GM12878 (cell line): ENCODE results near the gene CCDC3. TPM values are rescaled to one million over a fixed set of nuclear protein-coding genes. Genes with fewer than 3 reads are reported as not detected.

Experiments used
- ATAC-seq: fragments of 200-7000 bp; cut with Tn5 transposase; 3 replicates; pipeline ENCODE4 v1.9.1; 2020; ENCODE audit warnings: mild to moderate bottlenecking, moderate library complexity
- BruUV-seq: library from RNA; stranded (reverse); fragments of 400-500 nt; replicated peaks from 2 replicates; lab custom pipeline; 2021; lab: Mats Ljungman, UMichigan
- CTCF ChIA-PET: fragments of 300-600 bp; sonication (Branson Sonifier 250); formaldehyde crosslinking; extraction: SDS; loops from one replicate; lab custom pipeline; 2021; ENCODE audit warnings: inconsistent platforms; lab: Yijun Ruan, JAX
- POLR2A ChIA-PET: fragments of 350-600 bp; formaldehyde crosslinking; extraction: SDS; loops from one replicate; lab custom pipeline; 2021; ENCODE audit warnings: inconsistent platforms; lab: Charles Lee
- RAD21 ChIA-PET: fragments of 300-600 bp; sonication (Branson Sonifier 250); formaldehyde crosslinking; loops from one replicate; lab custom pipeline; 2023; ENCODE audit warnings: antibody characterized with exemption; ENCODE audit not compliant: unreplicated experiment; lab: Charles Lee
- SMC1A ChIA-PET: fragments of 300-600 bp; sonication (Branson Sonifier 250); formaldehyde crosslinking; loops from one replicate; lab custom pipeline; 2023; ENCODE audit not compliant: unreplicated experiment, uncharacterized antibody; lab: Charles Lee
- DNase-seq: peaks from one replicate; pipeline ENCODE4 v3.0.0-alpha.2; 2011; ENCODE audit warnings: low read depth, low spot score
- FAIRE-seq: peaks from 3 replicates; lab custom pipeline; 2011; peaks lifted over from hg19 to GRCh38; lab: Jason Lieb, UNC
- H2AFZ ChIP-seq: 2 replicates; pipeline ENCODE4 v1.6.0; 2011; ENCODE audit warnings: low read depth, low read length, control low read depth; ENCODE audit not compliant: control insufficient read depth
- H3K27ac ChIP-seq: 2 replicates; pipeline ENCODE4 v1.5.1; 2011; ENCODE audit warnings: control low read depth; ENCODE audit not compliant: control insufficient read depth, insufficient read depth
- H3K27me3 ChIP-seq, 2 experiments: replicated peaks in 1 of 2; 2 replicates each; pipeline versions ENCODE4 v1.6.0 to v1.6.1; 2011; ENCODE audit warnings: low read length in 1 of 2; ENCODE audit not compliant: control insufficient read depth in 2 of 2, insufficient read depth in 2 of 2
- H3K36me3 ChIP-seq, 2 experiments: 2 replicates each; pipeline ENCODE4 v1.5.1; 2011; ENCODE audit warnings: low read length in 1 of 2; ENCODE audit not compliant: control insufficient read depth in 2 of 2, insufficient read depth in 2 of 2
- H3K4me1 ChIP-seq: 2 replicates; pipeline ENCODE4 v1.6.1; 2011; ENCODE audit warnings: mild to moderate bottlenecking, low read length, moderate library complexity, mixed read lengths; ENCODE audit not compliant: control insufficient read depth, insufficient read depth
- H3K4me2 ChIP-seq: 2 replicates; pipeline ENCODE4 v1.6.0; 2011; ENCODE audit warnings: control low read depth; ENCODE audit not compliant: control insufficient read depth, insufficient read depth
- H3K4me3 ChIP-seq: fragments of 200-600 bp; sonication (generic); 2 replicates; pipeline ENCODE4 v1.5.1; 2016
- H3K79me2 ChIP-seq: 2 replicates; pipeline ENCODE4 v1.6.0; 2011; ENCODE audit warnings: low read length; ENCODE audit not compliant: control insufficient read depth, insufficient read depth
- H3K9ac ChIP-seq: 2 replicates; pipeline ENCODE4 v1.8.0; 2011; ENCODE audit warnings: low read length, control low read depth, mixed read lengths; ENCODE audit not compliant: control insufficient read depth, insufficient read depth
- H3K9me3 ChIP-seq: replicated peaks from 3 replicates; pipeline ENCODE4 v1.5.1; 2011; ENCODE audit warnings: mild to moderate bottlenecking, low read length; ENCODE audit not compliant: control insufficient read depth, insufficient read depth
- H4K20me1 ChIP-seq: 2 replicates; pipeline ENCODE4 v1.6.0; 2011; ENCODE audit not compliant: control insufficient read depth, insufficient read depth
- CBX5 ChIP-seq: sonication (generic); IDR thresholded peaks from 2 replicates; pipeline ENCODE4 v1.6.1; 2016; ENCODE audit warnings: low read depth, moderate library complexity, mild to moderate bottlenecking, inconsistent platforms
- HCFC1 ChIP-seq: fragments of 150-350 bp; IDR thresholded peaks from 2 replicates; pipeline ENCODE4 v1.6.1; 2014; ENCODE audit warnings: low read length
- HDGF ChIP-seq: fragments of 450-650 bp; IDR thresholded peaks from 2 replicates; pipeline ENCODE4 v1.6.1; 2016; ENCODE audit warnings: antibody characterized with exemption
- IRF4 ChIP-seq: IDR thresholded peaks from 2 replicates; pipeline ENCODE4 v1.6.1; 2011; ENCODE audit warnings: low read depth, low read length
- JUNB ChIP-seq: IDR thresholded peaks from 2 replicates; pipeline ENCODE4 v1.6.1; 2016; ENCODE audit warnings: antibody characterized with exemption, mild to moderate bottlenecking
- KDM1A ChIP-seq: fragments of 200-600 bp; sonication (generic); IDR thresholded peaks from 2 replicates; pipeline ENCODE4 v1.6.1; 2016; ENCODE audit warnings: borderline replicate concordance
- MEF2B ChIP-seq: fragments of 450-650 bp; IDR thresholded peaks from 2 replicates; pipeline ENCODE4 v1.6.1; 2018; ENCODE audit warnings: mild to moderate bottlenecking, moderate library complexity; ENCODE audit not compliant: partially characterized antibody, poor library complexity, severe bottlenecking
- NR2F1 ChIP-seq: fragments of 450-650 bp; conservative IDR thresholded peaks from 2 replicates; pipeline ENCODE4 v1.6.1; 2017; ENCODE audit warnings: mild to moderate bottlenecking
- RAD21 ChIP-seq: IDR thresholded peaks from 2 replicates; pipeline ENCODE4 v1.6.1; 2011; ENCODE audit warnings: mild to moderate bottlenecking, low read depth, low read length, moderate library complexity; ENCODE audit not compliant: insufficient read depth
- RAD51 ChIP-seq: fragments of 450-650 bp; IDR thresholded peaks from 2 replicates; pipeline ENCODE4 v1.6.1; 2016; ENCODE audit warnings: moderate library complexity, mild to moderate bottlenecking, inconsistent platforms
- RCOR1 ChIP-seq: conservative IDR thresholded peaks from 2 replicates; pipeline ENCODE4 v1.6.1; 2012; ENCODE audit warnings: low read depth, low read length, improper control_type of control experiment
- RELA ChIP-seq: fragments of 450-650 bp; IDR thresholded peaks from 2 replicates; pipeline ENCODE4 v1.8.0; 2014; ENCODE audit warnings: borderline replicate concordance; ENCODE audit not compliant: partially characterized antibody
- SUPT20H ChIP-seq: IDR thresholded peaks from 2 replicates; pipeline ENCODE4 v1.6.1; 2011; ENCODE audit warnings: low read depth, mild to moderate bottlenecking, low read length, moderate library complexity, borderline replicate concordance; ENCODE audit not compliant: control insufficient read depth
- SUZ12 ChIP-seq: fragments of 200-600 bp; sonication (generic); IDR thresholded peaks from one replicate; pipeline ENCODE4 v1.6.1; 2018; ENCODE audit warnings: antibody characterized with exemption, mild to moderate bottlenecking; ENCODE audit not compliant: unreplicated experiment
- TBL1XR1 ChIP-seq: IDR thresholded peaks from 2 replicates; pipeline ENCODE4 v1.6.1; 2012; ENCODE audit warnings: low read depth, low read length, improper control_type of control experiment
- TCF3 ChIP-seq: IDR thresholded peaks from 2 replicates; pipeline ENCODE4 v1.6.1; 2012; ENCODE audit warnings: low read depth, mild to moderate bottlenecking, low read length, borderline replicate concordance; ENCODE audit not compliant: insufficient read depth
- WGBS: methylation state at CpG from one replicate; pipeline ENCODE4 v1.1.6; 2016; ENCODE audit warnings: low lambda C conversion rate; ENCODE audit not compliant: insufficient replicate concordance, insufficient coverage; ENCODE audit errors: missing lambda C conversion rate; 5-methylcytosine and 5-hydroxymethylcytosine counted together
- in situ Hi-C: fragments of 300-500 bp; cut with MboI; formaldehyde crosslinking; loops from 9 replicates; pipeline ENCODE4 v1.14.3; 2018; ENCODE audit warnings: mixed read lengths
- intact Hi-C: fragments of 100-400 bp; cut with micrococcal nuclease; formaldehyde crosslinking; loops from one replicate; pipeline ENCODE4 v1.14.2; 2022; ENCODE audit not compliant: unreplicated experiment
- polyA plus RNA-seq, 11 experiments: library from polyadenylated mRNA; depleted of rRNA in 4 of 11; unstranded in 6 of 11; stranded (reverse) in 5 of 11; fragments of >200 nt; fragmentation: Nextera tagmentation in 4 of 11; fragmentation: Illumina TruSeq in 1 of 11; extraction: Ambion mirVana in 4 of 11; extraction: Trizol in 1 of 11; gene quantifications; 1 replicate in 1 of 11; 2 replicates in 10 of 11; pipeline versions ENCODE4 v1.2.1 to v1.2.3, GENCODE V29; 2011 to 2016; ENCODE audit warnings: inconsistent platforms in 2 of 11, missing spikeins in 2 of 11, low read depth in 1 of 11
- total RNA-seq, 4 experiments: library from RNA; depleted of rRNA in 3 of 4; stranded (reverse); fragments of >200 nt in 3 of 4; fragmentation: Illumina TruSeq in 1 of 4; extraction: Trizol in 1 of 4; gene quantifications; 2 replicates each; pipeline versions ENCODE4 v1.2.1 to v1.2.3, GENCODE V29; 2013 to 2021
- TF ChIP-seq, protein P1 (sequence below): fragments of 450-650 bp; formaldehyde crosslinking; IDR thresholded peaks from 2 replicates; pipeline ENCODE4 v1.4.0; 2022; ENCODE audit warnings: mild to moderate bottlenecking, moderate library complexity
- TF ChIP-seq, protein P2 (sequence below): fragments of 450-650 bp; IDR thresholded peaks from 2 replicates; pipeline ENCODE4 v1.6.1; 2017; ENCODE audit warnings: mild to moderate bottlenecking, low read depth, inconsistent platforms; ENCODE audit not compliant: poor library complexity, severe bottlenecking
- TF ChIP-seq, protein P3 (sequence below): fragments of 450-650 bp; IDR thresholded peaks from 2 replicates; pipeline ENCODE4 v1.6.1; 2018; ENCODE audit warnings: borderline replicate concordance, mild to moderate bottlenecking; ENCODE audit not compliant: partially characterized antibody

Gene CCDC3
- total and polyA plus RNA-seq, 10 of the 15 experiments (the other 5 are each of a cell fraction or from before 2014, with no cell fraction given): 0.08 TPM; not detected in 9

DNA sequence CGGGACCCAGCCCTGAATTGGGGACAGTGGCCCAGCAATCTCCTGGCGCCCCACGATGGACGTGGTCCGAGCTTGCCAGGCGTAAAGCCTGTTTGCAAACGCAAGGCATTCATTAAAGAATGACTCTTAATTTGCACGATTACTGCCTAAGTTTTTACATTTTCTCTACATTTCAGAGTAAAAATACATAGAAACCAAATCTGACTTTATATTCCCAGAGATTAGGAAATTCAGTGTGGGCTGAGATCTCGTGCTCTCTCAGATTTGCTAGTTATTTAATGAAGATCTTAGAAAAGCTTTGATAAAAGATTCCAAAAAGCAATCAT is 337 bp upstream of the CCDC3 start:
- H3K4me3 ChIP-seq: no peak overlapping the region
- in situ Hi-C loops (no loop called here), intact Hi-C loops (no loop called here)
- no peak overlapping the region for H3K9ac ChIP-seq
- RAD21 ChIA-PET: no interaction called here
- SMC1A ChIA-PET: no interaction called here
- ATAC-seq (no peak), DNase-seq (no peak), FAIRE-seq (no peak)
- TF ChIP-seq, protein P1, sequence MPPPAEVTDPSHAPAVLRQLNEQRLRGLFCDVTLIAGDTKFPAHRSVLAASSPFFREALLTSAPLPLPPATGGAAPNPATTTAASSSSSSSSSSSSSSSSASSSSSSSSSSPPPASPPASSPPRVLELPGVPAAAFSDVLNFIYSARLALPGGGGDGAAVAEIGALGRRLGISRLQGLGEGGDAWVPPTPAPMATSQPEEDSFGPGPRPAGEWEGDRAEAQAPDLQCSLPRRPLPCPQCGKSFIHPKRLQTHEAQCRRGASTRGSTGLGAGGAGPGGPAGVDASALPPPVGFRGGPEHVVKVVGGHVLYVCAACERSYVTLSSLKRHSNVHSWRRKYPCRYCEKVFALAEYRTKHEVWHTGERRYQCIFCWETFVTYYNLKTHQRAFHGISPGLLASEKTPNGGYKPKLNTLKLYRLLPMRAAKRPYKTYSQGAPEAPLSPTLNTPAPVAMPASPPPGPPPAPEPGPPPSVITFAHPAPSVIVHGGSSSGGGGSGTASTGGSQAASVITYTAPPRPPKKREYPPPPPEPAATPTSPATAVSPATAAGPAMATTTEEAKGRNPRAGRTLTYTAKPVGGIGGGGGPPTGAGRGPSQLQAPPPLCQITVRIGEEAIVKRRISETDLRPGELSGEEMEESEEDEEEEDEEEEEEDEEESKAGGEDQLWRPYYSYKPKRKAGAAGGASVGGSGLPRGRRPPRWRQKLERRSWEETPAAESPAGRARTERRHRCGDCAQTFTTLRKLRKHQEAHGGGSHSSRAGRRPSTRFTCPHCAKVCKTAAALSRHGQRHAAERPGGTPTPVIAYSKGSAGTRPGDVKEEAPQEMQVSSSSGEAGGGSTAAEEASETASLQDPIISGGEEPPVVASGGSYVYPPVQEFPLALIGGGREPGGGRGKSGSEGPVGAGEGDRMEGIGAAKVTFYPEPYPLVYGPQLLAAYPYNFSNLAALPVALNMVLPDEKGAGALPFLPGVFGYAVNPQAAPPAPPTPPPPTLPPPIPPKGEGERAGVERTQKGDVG (CRISPR knock-in tag): no peak
- TF ChIP-seq RAD21 (no peak), MEF2B (no peak), TCF3 (no peak), RELA (no peak), NR2F1 (no peak), HCFC1 (no peak), SUZ12 (no peak), RCOR1 (no peak), CBX5 (no peak), HDGF (no peak), KDM1A (no peak), JUNB (no peak), RAD51 (no peak), IRF4 (no peak), SUPT20H (no peak), TBL1XR1 (no peak)
- TF ChIP-seq, protein P2, sequence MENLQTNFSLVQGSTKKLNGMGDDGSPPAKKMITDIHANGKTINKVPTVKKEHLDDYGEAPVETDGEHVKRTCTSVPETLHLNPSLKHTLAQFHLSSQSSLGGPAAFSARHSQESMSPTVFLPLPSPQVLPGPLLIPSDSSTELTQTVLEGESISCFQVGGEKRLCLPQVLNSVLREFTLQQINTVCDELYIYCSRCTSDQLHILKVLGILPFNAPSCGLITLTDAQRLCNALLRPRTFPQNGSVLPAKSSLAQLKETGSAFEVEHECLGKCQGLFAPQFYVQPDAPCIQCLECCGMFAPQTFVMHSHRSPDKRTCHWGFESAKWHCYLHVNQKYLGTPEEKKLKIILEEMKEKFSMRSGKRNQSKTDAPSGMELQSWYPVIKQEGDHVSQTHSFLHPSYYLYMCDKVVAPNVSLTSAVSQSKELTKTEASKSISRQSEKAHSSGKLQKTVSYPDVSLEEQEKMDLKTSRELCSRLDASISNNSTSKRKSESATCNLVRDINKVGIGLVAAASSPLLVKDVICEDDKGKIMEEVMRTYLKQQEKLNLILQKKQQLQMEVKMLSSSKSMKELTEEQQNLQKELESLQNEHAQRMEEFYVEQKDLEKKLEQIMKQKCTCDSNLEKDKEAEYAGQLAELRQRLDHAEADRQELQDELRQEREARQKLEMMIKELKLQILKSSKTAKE: no peak
- TF ChIP-seq, protein P3, sequence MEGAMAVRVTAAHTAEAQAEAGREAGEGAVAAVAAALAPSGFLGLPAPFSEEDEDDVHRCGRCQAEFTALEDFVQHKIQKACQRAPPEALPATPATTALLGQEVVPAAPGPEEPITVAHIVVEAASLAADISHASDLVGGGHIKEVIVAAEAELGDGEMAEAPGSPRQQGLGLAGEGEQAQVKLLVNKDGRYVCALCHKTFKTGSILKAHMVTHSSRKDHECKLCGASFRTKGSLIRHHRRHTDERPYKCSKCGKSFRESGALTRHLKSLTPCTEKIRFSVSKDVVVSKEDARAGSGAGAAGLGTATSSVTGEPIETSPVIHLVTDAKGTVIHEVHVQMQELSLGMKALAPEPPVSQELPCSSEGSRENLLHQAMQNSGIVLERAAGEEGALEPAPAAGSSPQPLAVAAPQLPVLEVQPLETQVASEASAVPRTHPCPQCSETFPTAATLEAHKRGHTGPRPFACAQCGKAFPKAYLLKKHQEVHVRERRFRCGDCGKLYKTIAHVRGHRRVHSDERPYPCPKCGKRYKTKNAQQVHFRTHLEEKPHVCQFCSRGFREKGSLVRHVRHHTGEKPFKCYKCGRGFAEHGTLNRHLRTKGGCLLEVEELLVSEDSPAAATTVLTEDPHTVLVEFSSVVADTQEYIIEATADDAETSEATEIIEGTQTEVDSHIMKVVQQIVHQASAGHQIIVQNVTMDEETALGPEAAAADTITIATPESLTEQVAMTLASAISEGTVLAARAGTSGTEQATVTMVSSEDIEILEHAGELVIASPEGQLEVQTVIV: no peak
- H4K20me1 ChIP-seq: no peaks in the 10 kb centered on the region
- H3K36me3 ChIP-seq: no peaks in the 10 kb centered on the region
- POLR2A ChIA-PET: no interaction called here
- no peaks in the 10 kb centered on the region for H3K9me3 ChIP-seq
- no peaks in the 10 kb centered on the region for H3K4me1 ChIP-seq
- no peak overlapping the region for H3K4me2 ChIP-seq
- peaks cover 4 to 14% of the 10 kb centered on the region in 2 experiments for H3K27me3 ChIP-seq
- no peak overlapping the region for H3K27ac ChIP-seq
- 2% methylated on average over 9 of the region's 9 CpGs for WGBS
- H2AFZ ChIP-seq: no peak overlapping the region
- CTCF ChIA-PET: no interaction called here
- BruUV-seq: no TSS peak
- H3K79me2 ChIP-seq: no peaks in the 10 kb centered on the region
